C4-2B (cell line): ENCODE results near the gene KLHL25.

Experiments
- ZFX ChIP-seq: fragments of 450-650 bp; IDR thresholded peaks from 2 replicates; pipeline ENCODE4 v1.6.1; 2017
- TF ChIP-seq, protein P1 (sequence below): fragments of 450-650 bp; conservative IDR thresholded peaks from 2 replicates; pipeline ENCODE4 v1.5.1; 2017; ENCODE audit warnings: mild to moderate bottlenecking

- TF ChIP-seq, protein P1, sequence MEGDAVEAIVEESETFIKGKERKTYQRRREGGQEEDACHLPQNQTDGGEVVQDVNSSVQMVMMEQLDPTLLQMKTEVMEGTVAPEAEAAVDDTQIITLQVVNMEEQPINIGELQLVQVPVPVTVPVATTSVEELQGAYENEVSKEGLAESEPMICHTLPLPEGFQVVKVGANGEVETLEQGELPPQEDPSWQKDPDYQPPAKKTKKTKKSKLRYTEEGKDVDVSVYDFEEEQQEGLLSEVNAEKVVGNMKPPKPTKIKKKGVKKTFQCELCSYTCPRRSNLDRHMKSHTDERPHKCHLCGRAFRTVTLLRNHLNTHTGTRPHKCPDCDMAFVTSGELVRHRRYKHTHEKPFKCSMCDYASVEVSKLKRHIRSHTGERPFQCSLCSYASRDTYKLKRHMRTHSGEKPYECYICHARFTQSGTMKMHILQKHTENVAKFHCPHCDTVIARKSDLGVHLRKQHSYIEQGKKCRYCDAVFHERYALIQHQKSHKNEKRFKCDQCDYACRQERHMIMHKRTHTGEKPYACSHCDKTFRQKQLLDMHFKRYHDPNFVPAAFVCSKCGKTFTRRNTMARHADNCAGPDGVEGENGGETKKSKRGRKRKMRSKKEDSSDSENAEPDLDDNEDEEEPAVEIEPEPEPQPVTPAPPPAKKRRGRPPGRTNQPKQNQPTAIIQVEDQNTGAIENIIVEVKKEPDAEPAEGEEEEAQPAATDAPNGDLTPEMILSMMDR = no peak
- TF ChIP-seq ZFX = no peak
These were observed 28.5 kb downstream of the KLHL25 start for GRCh38 chr15:85766001-85766831.
